Measurements from ENCODE around the gene NFIB. TPM values are rescaled to one million over a fixed set of nuclear protein-coding genes. Genes with fewer than 3 reads are reported as not detected.

Gene NFIB
- total RNA-seq, 2 donors from 2014 or later, result 54.8 to 114 TPM

GRCh38 chr9:14205463-14205862, 108.5 kb downstream of the NFIB start:
- no peak for ATAC-seq (ENCODE audit: insufficient number of reproducible peaks, low FRiP score, low read depth)
- Histone ChIP-seq H3K36me3 (no peaks in the 10 kb centered on the region), H3K4me1 (ENCODE audit: control insufficient read depth in 1 of 2, low read depth in 2 of 2) (peaks cover 25 to 63% of the 10 kb centered on the region in 2 donors), H3K9me3 (no peaks in the 10 kb centered on the region), H3K27me3 (replicated peaks; ENCODE audit: insufficient read depth) (no peaks in the 10 kb centered on the region), H3K4me3 (no peak overlapping the region), H3K27ac (peak overlapping the region in 1 of 2 donors; percentile 22)
- no peak for TF ChIP-seq CTCF (IDR thresholded peaks at IDR 0.05)
- DNase-seq (ENCODE audit: low spot score), result no peak

- TF ChIP-seq CTCF (IDR thresholded peaks at IDR 0.05), result no peak
- Histone ChIP-seq H3K9me3 (no peaks in the 10 kb centered on the region), H3K27me3 (replicated peaks; ENCODE audit: insufficient read depth) (no peaks in the 10 kb centered on the region), H3K27ac (peak overlapping the region; percentile 55 to 68), H3K36me3 (no peaks in the 10 kb centered on the region), H3K4me3 (peak overlapping the region; percentile 61), H3K4me1 (ENCODE audit: control insufficient read depth in 1 of 2, low read depth in 2 of 2) (peaks cover 34 to 64% of the 10 kb centered on the region in 2 donors)
- no peak for DNase-seq (ENCODE audit: low spot score)
- ATAC-seq (ENCODE audit: insufficient number of reproducible peaks, low FRiP score, low read depth), result no peak
Measured at GRCh38 chr9:14203356-14204056, 110.4 kb downstream of the NFIB start.

- peak overlapping the region; percentile 9 to 50 for H3K27ac ChIP-seq
Measured at GRCh38 chr9:14198841-14199455, 115.0 kb downstream of the NFIB start.

GRCh38 chr9:14198047-14198840, 115.7 kb downstream of the NFIB start:
- Histone ChIP-seq H3K27ac (peak overlapping the region in 1 of 2 donors; percentile 50), H3K4me1 (ENCODE audit: control insufficient read depth in 1 of 2, low read depth in 2 of 2) (peaks cover 30 to 84% of the 10 kb centered on the region in 2 donors), H3K4me3 (peak overlapping the region; percentile 56), H3K27me3 (replicated peaks; ENCODE audit: insufficient read depth) (no peaks in the 10 kb centered on the region), H3K36me3 (no peaks in the 10 kb centered on the region), H3K9me3 (no peaks in the 10 kb centered on the region)
- ATAC-seq (ENCODE audit: insufficient number of reproducible peaks, low FRiP score, low read depth) (no peak), DNase-seq (ENCODE audit: low spot score) (no peak)
- TF ChIP-seq CTCF (IDR thresholded peaks at IDR 0.05), result no peak

More at GRCh38 chr9:14198841-14199455, 115.0 kb downstream of the NFIB start:
- Histone ChIP-seq H3K27me3 (replicated peaks; ENCODE audit: insufficient read depth) (no peaks in the 10 kb centered on the region), H3K4me1 (ENCODE audit: control insufficient read depth in 1 of 2, low read depth in 2 of 2) (peaks cover 33 to 83% of the 10 kb centered on the region in 2 donors), H3K4me3 (peak overlapping the region; percentile 56), H3K36me3 (no peaks in the 10 kb centered on the region), H3K9me3 (no peaks in the 10 kb centered on the region)
- ATAC-seq (ENCODE audit: insufficient number of reproducible peaks, low FRiP score, low read depth), result no peak
- no peak for DNase-seq (ENCODE audit: low spot score)
- no peak for TF ChIP-seq CTCF (IDR thresholded peaks at IDR 0.05)

GRCh38 chr9:14197325-14197858, 116.5 kb downstream of the NFIB start:
- H3K4me1 ChIP-seq (ENCODE audit: control insufficient read depth in 1 of 2, low read depth in 2 of 2), result peaks cover 24 to 82% of the 10 kb centered on the region in 2 donors

More at GRCh38 chr9:14197325-14197858, 116.5 kb downstream of the NFIB start:
- DNase-seq (ENCODE audit: low spot score), result no peak
- Histone ChIP-seq H3K27me3 (replicated peaks; ENCODE audit: insufficient read depth) (no peaks in the 10 kb centered on the region), H3K4me3 (no peak overlapping the region), H3K36me3 (no peaks in the 10 kb centered on the region), H3K27ac (peak overlapping the region in 1 of 2 donors; percentile 50), H3K9me3 (no peaks in the 10 kb centered on the region)
- ATAC-seq (ENCODE audit: insufficient number of reproducible peaks, low FRiP score, low read depth), result no peak
- no peak for TF ChIP-seq CTCF (IDR thresholded peaks at IDR 0.05)
